Kidney epithelial cell (primary cell): ENCODE data around the gene FBP2. TPM values are rescaled to one million over a fixed set of nuclear protein-coding genes. Genes with fewer than 3 reads are reported as not detected.
"Not testable (repeated sequence)": the region's sequence is repeated elsewhere in the genome, so short reads cannot be mapped to it uniquely, and the experiment has no call there.

Experiments used
- DNase-seq: peaks from one replicate; pipeline ENCODE4 v3.0.0-alpha.2; 2010; ENCODE audit warnings: low read depth
- H3K27me3 ChIP-seq: 2 replicates; pipeline ENCODE4 v1.6.0; 2011; ENCODE audit warnings: low read length; ENCODE audit not compliant: control insufficient read depth, insufficient read depth
- H3K36me3 ChIP-seq: 2 replicates; pipeline ENCODE4 v1.5.1; 2011; ENCODE audit warnings: low read length; ENCODE audit not compliant: control insufficient read depth, insufficient read depth
- H3K4me3 ChIP-seq: 2 replicates; pipeline ENCODE4 v1.5.1; 2011; ENCODE audit warnings: low read depth, mild to moderate bottlenecking, control low read depth, low read length
- CTCF ChIP-seq: IDR thresholded peaks from 2 replicates; pipeline ENCODE4 v1.5.1; 2011; ENCODE audit warnings: mild to moderate bottlenecking, moderate library complexity, low read length, control low read depth, inconsistent platforms; ENCODE audit not compliant: insufficient read depth, poor library complexity, severe bottlenecking
- total RNA-seq: library from RNA; depleted of rRNA; stranded (reverse); fragments of >200 nt; gene quantifications from 2 replicates; pipeline ENCODE4 v1.2.3, GENCODE V29; 2015

FBP2 gene
- total RNA-seq, 1 donor from 2014 or later = not detected

- Histone ChIP-seq H3K36me3 (no peaks in the 10 kb centered on the region), H3K4me3 (no peak overlapping the region), H3K27me3 (peaks cover 11% of the 10 kb centered on the region)
- DNase-seq = no peak
- TF ChIP-seq CTCF = peak; percentile 66
Measured at GRCh38 chr9:94603259-94604160, 9.9 kb upstream of the FBP2 start.

- TF ChIP-seq CTCF = no peak
- DNase-seq = no peak
- Histone ChIP-seq H3K4me3 (no peak overlapping the region), H3K27me3 (peaks cover 6% of the 10 kb centered on the region), H3K36me3 (no peaks in the 10 kb centered on the region)
Measured at GRCh38 chr9:94602666-94603065, 9.0 kb upstream of the FBP2 start.

GRCh38 chr9:94600715-94601114, 7.1 kb upstream of the FBP2 start:
- DNase-seq = no peak
- TF ChIP-seq CTCF = no peak
- Histone ChIP-seq H3K36me3 (no peaks in the 10 kb centered on the region), H3K27me3 (peaks cover 4% of the 10 kb centered on the region), H3K4me3 (no peak overlapping the region)

- Histone ChIP-seq H3K4me3 (no peak overlapping the region), H3K27me3 (peaks cover 3% of the 10 kb centered on the region), H3K36me3 (no peaks in the 10 kb centered on the region)
- no peak for TF ChIP-seq CTCF
- DNase-seq = no peak
Measured at GRCh38 chr9:94600258-94600657, 6.6 kb upstream of the FBP2 start.

GRCh38 chr9:94599102-94599501, 5.5 kb upstream of the FBP2 start:
- Histone ChIP-seq H3K27me3 (no peaks in the 10 kb centered on the region), H3K36me3 (no peaks in the 10 kb centered on the region), H3K4me3 (no peak overlapping the region)
- DNase-seq = no peak
- no peak for TF ChIP-seq CTCF

- H3K4me3 ChIP-seq, H3K36me3 ChIP-seq, DNase-seq, H3K27me3 ChIP-seq: not testable (repeated sequence)
Measured at GRCh38 chr9:94592683-94593082, 941 bp downstream of the FBP2 start.
